OCI-LY1 (cell line): ENCODE measurements around the gene ANTXR1.
A peak's percentile ranks its signal among the peaks of the same experiment; 100 is the strongest.

ENCODE experiments used
- CTCF ChIP-seq: fragments of 200-600 bp; sonication (generic), shearing (Covaris generic); IDR thresholded peaks from 2 replicates; pipeline ENCODE4 v1.5.1; 2017; ENCODE audit warnings: mild to moderate bottlenecking, antibody characterized with exemption, low read length, moderate library complexity, mixed read lengths
- EZH2 ChIP-seq: fragments of 200-600 bp; sonication (generic), shearing (Covaris generic); IDR thresholded peaks from 2 replicates; pipeline ENCODE4 v1.8.0; 2017; ENCODE audit warnings: borderline replicate concordance, mixed run types, mild to moderate bottlenecking, antibody characterized with exemption, low read length, moderate library complexity, mixed read lengths

- TF ChIP-seq EZH2 (no peak), CTCF (peak; percentile 63)
Measured at GRCh38 chr2:69012310-69013141, 453 bp upstream of the ANTXR1 start.
